Measurements from ENCODE around the gene SPEM3.

The SPEM3 gene

DNA sequence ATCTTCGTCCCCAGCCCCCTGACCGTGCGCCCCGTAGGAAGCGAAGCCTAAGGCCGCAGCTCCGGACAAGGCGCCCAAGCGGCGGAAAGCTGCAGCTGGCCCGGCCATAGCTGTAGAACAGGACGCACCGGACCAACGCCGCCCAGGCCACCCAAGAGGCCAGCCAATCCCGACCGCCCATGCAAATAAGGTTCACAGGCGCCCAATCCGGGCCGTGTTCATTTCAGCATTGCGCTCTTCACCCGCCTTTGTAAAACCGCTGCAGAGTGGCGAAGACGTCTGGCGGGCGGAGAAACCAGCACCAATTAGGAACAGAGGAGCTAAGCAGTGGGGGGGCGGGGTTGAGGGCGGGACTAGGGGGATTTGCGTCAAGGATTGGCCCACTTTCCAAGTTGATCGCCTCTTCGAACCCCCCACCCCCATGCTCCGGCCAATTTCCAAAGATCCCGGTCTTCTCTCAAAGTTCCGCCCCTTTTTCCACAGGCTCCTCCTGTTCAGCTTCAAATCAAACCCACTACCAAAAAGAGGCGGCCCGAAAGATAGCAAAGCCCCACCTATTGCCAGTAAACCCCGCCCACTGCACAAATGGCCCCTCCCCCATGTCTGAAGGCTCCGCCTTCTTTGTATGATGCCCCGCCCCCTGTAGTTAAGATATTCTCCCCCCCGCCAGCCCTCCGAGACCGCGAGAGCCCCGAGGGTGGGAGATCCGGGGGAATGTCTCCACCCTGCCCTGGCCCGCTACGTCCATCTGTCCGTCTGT lies 24.5 kb upstream of the SPEM3 start, which contains the start of gene TMEM256:
Gene TMEM256 (minus strand): TSS at position 121 of the 760 bp plus-strand sequence. CDS start 13 bp downstream, at position 108.
- H3K4me3 ChIP-seq (ENCODE audit: low read depth, low read length), result peak within 1 kb of the TSS; percentile 69

DNA sequence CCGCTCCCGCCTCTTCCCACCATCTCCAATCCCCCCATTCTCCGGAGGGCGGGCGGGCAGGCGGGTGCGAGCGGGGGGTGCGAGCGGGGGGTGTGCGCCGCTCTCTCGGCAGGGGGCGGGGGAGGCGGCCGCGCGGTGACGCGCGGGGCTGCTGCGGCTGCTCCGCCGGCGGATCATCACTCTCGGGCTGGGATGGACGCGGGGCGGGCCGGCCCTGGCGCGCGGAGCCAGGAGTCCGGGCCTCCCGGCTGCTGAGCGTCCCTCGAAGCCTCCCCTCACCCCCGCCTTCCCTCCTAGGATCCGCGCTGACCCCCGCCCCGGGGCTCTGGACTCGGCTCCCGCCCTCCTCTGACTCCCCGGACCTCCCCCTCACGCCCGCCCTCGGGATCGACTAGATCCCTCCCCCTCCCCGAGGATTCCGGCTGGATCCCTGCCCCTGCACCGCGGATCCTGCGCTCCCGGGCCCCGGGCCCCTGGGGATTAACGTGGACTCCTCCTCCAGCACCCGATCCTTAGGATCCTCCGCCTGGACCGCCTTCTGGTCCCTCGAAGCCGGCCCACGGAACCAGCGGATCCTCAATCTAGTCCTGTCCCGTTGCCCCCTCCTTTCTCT lies 23.8 kb upstream of the SPEM3 start:
- peak overlapping the region; percentile 69 for H3K4me3 ChIP-seq (ENCODE audit: low read depth, low read length)

DNA sequence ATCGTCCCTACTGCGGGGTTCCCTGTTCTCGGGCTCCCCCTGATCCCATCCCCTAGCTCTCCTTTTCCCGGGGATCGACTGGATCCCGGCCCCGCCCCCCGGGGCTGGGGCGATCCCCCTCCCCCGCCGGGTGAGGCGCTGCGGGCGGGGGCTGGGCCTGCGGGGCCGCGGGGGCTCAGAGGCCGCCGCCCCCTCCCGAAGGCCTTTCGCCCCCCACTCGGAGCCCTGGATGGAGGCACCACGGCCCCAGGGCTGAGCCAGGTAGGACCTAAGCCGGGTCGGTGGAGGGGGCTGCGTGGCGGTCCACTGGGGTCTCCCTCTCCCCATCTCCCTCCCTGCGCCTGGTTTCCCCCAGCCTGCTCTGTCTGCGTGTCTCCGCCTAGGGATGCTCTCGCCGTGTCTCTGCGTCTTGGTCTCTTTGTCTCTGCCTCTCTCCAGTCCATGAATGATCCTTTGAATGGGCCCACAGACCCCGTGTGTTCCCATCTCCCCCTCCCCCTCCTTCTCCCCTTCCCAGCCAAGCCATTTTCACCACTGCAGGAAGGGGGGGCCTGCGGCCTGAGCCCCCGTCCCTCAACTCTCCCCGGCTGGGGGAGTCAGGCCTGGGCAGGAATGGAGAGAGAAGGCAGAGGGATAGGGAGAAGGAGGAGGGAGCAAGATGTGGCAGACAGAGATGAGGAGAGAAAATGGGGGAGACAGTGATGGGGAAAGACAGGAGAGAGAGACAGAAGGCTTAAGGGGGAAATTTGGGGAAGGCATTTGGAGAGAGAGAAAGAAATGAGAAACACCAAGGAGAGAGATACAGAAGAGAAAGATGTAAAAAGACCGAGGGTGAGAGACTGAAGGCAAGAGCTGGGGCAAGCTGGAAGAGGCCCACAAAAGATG lies 23.1 kb upstream of the SPEM3 start:
- peak overlapping the region; percentile 69 for H3K4me3 ChIP-seq (ENCODE audit: low read depth, low read length)

DNA sequence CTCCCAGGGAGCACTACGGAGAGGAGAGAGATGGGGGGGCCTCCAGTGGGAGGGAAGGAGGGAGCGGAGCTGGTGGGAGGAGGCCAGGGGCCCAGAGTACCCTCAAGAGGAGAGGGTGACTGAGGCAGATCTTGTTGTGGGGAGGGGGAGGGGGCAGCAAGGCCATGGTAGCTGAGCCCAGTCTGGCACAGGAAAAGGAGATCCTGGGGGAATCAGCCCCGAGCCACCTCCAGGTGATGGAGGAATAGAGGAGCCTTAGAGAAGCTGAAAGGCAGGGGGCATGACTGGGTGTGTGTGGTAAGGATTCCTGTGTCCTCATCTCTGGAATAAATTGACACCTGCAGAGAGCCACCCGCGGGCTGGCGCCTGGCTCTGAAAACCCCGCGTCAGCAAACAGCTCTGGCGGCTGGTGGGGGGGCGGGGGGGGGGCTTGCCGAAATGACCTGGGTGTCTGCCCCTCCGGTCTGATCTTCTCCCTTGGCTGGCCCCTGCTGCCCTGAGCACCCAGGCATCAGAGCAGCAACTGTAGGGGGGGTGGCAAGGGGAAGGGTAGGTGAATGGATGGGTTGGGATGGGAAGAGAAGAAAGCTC lies 22.3 kb upstream of the SPEM3 start:
- peak overlapping the region; percentile 69 for H3K4me3 ChIP-seq (ENCODE audit: low read depth, low read length)

DNA sequence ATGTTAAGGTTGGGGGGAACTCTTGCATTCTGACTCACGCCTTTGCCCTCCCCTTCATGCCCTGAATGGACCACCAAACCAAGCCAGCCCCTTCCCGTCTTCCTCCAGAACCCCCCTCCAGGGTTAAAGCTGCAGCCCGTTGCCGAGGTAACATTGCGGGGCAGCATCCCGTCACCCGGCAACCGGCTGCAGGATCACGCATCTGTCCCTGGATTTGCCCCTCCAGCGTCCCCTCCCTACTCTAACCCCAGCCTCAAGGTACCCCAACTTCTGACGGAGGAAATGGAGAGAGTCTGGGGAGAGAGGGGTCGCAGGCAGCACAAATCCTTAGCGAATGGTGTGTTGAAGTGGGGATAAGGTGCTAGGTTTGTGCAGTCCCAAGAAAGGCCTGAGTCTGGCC lies 21.6 kb upstream of the SPEM3 start:
- H3K4me3 ChIP-seq (ENCODE audit: low read depth, low read length), result no peak overlapping the region

DNA sequence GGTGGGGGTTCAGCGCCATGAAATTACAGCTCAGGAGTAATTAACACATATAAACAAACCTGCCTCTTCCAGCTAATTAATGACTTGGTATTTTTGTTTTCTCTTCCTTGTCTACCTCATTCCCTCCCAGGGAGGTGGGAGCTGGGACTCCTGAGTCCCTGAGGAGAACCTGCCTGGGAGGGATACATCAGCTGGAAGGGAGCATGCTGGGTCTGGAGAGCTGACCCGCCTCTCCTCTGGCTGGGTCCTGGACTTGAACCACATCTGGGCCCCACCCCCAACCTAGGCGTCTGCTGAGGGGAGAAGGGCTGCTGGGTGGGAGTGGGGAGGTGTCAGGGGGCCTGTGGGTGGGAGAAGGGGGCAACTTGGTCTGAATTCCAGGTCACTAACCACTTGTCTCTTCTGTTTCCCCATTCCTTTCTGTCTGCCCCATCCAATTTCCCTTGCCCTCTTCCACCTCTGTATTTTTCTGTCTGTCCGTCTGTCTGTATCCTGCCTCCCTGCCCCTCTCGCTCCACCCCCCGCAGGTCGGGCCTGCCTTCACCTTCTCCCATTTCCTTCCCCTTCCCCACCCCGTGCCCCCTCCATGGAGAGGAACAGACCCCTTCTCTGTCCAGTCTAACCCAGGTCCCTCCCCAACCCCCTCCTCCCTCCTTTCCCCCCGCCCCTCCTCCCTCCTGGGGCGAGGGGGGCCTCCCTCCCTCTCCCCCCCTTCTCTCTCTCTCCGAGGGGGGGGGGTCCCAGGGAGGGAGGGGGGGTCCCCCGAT lies 21.0 kb upstream of the SPEM3 start, which contains the start of gene NLGN2:
Gene NLGN2 (plus strand): TSS at position 361 of the 767 bp plus-strand sequence. CDS start 411 bp downstream, outside the sequence.
- peak within 1 kb of the TSS; percentile 18 for H3K4me3 ChIP-seq (ENCODE audit: low read depth, low read length)

DNA sequence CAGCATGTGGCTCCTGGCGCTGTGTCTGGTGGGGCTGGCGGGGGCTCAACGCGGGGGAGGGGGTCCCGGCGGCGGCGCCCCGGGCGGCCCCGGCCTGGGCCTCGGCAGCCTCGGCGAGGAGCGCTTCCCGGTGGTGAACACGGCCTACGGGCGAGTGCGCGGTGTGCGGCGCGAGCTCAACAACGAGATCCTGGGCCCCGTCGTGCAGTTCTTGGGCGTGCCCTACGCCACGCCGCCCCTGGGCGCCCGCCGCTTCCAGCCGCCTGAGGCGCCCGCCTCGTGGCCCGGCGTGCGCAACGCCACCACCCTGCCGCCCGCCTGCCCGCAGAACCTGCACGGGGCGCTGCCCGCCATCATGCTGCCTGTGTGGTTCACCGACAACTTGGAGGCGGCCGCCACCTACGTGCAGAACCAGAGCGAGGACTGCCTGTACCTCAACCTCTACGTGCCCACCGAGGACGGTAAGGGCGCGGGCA lies 20.4 kb upstream of the SPEM3 start:
- H3K4me3 ChIP-seq (ENCODE audit: low read depth, low read length), result peak overlapping the region; percentile 18

DNA sequence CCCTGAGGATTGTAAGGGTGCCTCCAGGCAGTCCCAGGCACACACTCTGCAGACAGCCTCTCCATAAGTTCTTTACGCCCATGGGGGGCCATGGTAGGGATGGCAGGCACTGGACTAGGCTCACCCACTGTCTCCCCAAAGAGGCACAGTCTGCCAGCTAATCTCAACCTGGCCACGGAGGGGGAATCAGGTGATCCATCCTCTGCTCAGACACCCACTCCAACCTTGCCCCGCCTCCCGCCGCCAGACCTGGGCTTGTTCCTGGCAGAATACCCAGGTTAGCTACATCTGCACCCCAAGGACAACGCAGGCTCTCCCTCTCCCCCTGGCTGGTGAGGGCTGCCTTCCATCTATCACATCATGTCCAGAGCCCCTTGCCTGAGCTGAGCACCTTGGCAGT lies 19.8 kb upstream of the SPEM3 start:
- no peak overlapping the region for H3K4me3 ChIP-seq (ENCODE audit: low read depth, low read length)

DNA sequence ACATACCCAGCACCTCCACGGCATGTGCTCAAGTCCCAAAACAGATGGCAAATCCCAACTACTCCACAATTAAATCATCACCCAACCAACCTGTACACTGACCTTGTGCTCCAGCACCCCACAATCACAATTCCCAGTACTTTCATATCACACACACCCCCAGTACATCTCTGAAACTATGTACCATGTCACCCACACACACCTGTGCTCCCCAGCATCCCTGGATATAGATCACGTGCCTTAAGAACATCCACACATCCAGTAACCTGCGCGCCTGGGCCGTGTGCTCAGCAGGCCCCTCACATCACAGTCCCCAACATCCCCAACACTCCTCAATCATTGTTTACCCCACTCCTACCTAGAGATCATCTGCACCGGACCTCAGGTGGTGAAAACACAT lies 18.9 kb upstream of the SPEM3 start:
- H3K4me3 ChIP-seq (ENCODE audit: low read depth, low read length), result no peak overlapping the region

DNA sequence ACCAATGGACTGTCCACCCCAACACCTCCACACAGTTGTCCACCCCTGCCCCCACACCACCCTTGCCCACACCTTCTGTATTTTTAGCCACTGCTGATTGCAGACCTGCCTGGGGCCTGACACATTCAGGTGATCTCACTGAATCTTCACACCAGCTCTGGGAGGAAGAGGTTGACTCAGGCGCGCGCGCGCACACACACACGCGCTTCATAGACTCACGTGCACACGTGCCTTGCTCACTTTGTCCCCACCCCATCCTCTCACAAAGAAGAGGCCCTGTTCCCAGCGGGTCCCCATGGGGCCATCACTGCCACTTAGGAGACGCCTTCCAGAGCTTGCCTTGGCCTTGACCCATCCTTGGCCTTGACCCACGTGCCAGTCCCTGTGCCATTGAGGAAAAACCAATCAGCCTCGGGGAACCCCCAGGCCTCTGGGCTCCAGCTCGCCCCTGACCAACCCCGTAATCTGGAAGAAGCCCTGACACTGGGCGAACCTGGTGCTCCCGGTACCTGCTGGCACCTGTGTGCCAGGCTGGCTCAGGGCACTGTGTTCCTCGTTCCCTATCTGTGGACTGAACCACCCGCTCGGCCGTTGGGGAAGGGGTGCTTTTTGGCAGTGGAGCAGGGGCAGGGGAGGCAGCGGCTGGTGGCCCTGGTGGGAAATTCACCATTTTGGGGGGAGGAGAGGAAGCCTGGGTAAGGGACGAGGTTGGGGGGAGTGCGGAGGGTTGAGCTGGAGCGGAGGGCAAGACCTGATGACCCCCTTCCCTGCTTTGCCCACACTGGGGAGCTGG lies 17.8 kb upstream of the SPEM3 start:
- H3K4me3 ChIP-seq (ENCODE audit: low read depth, low read length), result no peak overlapping the region

DNA sequence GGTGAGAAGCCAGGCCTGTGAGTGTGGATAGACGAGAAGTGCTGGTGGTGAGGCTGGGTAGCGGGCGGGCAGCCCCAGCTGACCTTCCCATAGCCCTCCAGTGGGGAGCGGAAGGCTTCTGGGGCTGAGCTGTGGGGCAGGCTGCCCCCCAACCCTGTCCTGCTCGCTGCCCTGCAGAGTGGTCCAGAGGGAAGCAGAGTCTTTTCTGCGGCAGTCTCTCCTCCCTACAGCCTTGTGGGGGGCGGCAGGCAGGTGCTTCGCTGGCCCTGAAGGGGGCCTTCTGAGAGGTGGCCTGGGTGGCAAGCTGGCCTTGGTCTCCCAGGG lies 17.3 kb upstream of the SPEM3 start:
- no peak overlapping the region for H3K4me3 ChIP-seq (ENCODE audit: low read depth, low read length)

DNA sequence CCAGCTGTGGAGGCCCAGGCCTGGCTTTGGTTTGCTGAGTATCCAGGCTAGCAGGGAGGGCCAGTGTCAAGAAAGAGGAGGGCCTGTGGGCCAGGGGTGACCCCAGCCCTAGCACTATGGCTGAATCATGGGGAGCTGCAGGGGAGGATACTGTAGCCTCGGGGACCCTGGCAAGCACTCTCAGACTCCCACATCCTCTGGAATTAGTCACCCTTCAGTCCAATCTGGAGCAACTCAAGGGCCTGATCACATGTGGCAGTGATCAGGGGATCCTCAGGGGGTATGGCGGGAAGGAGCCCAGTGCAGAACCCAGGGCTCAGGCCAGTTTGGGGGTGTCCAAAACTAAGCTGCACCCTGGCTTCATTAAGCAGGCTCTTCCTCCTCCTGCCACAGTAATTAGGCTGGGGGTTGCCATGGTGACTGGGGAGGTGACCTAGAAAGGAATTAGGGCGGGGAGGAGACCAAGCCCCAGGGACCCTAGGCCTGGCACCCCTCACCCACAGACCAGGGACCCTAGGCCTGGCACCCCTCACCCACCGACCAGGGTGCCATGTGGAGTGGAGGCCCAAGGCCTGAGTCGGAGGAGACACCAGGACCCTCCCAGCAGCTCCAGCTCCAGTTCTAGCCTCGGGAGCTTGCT lies 15.2 kb upstream of the SPEM3 start:
- no peak overlapping the region for H3K4me3 ChIP-seq (ENCODE audit: low read depth, low read length)

DNA sequence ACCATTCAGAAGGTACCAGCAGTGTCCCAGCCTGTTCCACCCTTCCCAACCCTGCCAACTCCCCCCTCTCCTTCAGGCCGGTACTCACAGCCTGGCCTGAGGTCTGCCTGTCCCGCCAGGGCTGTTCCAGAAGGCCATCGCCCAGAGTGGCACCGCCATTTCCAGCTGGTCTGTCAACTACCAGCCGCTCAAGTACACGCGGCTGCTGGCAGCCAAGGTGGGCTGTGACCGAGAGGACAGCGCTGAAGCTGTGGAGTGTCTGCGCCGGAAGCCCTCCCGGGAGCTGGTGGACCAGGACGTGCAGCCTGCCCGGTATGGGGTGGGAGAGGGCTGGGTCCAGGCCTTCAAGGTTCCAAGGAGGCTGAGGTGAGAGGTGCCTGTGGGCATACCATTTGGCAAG lies 13.8 kb upstream of the SPEM3 start:
- no peak overlapping the region for H3K4me3 ChIP-seq (ENCODE audit: low read depth, low read length)

DNA sequence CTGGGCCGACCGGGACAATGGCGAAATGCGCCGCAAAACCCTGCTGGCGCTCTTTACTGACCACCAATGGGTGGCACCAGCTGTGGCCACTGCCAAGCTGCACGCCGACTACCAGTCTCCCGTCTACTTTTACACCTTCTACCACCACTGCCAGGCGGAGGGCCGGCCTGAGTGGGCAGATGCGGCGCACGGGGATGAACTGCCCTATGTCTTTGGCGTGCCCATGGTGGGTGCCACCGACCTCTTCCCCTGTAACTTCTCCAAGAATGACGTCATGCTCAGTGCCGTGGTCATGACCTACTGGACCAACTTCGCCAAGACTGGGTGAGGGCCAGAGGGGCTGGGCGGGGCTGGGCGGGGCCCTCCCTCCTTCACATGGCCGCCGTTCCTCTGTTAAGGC lies 12.9 kb upstream of the SPEM3 start:
- no peak overlapping the region for H3K4me3 ChIP-seq (ENCODE audit: low read depth, low read length)

DNA sequence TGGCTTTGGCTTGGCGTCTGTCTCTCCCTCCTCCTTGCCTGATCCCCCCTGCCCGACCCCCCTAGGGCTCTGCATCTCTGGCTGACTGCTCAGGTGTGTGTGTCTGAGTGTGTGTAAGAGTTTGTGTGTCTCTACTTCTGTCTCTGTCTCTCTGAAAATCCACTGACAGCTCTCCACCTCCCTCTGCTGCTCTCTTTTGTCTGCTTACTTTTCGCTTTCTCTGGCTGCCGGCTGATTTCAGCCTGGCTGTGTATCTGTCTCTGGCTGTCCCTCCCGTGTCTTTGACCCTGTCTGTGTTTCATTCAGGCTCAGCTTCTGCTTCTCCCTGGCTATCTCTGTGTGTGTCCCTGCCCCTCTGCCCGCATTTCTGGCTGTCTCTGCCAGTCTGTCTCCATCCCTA lies 12.3 kb upstream of the SPEM3 start:
- H3K4me3 ChIP-seq (ENCODE audit: low read depth, low read length), result no peak overlapping the region

DNA sequence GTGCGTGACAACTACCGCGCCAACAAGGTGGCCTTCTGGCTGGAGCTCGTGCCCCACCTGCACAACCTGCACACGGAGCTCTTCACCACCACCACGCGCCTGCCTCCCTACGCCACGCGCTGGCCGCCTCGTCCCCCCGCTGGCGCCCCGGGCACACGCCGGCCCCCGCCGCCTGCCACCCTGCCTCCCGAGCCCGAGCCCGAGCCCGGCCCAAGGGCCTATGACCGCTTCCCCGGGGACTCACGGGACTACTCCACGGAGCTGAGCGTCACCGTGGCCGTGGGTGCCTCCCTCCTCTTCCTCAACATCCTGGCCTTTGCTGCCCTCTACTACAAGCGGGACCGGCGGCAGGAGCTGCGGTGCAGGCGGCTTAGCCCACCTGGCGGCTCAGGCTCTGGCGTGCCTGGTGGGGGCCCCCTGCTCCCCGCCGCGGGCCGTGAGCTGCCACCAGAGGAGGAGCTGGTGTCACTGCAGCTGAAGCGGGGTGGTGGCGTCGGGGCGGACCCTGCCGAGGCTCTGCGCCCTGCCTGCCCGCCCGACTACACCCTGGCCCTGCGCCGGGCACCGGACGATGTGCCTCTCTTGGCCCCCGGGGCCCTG lies 11.5 kb upstream of the SPEM3 start:
- no peak overlapping the region for H3K4me3 ChIP-seq (ENCODE audit: low read depth, low read length)

DNA sequence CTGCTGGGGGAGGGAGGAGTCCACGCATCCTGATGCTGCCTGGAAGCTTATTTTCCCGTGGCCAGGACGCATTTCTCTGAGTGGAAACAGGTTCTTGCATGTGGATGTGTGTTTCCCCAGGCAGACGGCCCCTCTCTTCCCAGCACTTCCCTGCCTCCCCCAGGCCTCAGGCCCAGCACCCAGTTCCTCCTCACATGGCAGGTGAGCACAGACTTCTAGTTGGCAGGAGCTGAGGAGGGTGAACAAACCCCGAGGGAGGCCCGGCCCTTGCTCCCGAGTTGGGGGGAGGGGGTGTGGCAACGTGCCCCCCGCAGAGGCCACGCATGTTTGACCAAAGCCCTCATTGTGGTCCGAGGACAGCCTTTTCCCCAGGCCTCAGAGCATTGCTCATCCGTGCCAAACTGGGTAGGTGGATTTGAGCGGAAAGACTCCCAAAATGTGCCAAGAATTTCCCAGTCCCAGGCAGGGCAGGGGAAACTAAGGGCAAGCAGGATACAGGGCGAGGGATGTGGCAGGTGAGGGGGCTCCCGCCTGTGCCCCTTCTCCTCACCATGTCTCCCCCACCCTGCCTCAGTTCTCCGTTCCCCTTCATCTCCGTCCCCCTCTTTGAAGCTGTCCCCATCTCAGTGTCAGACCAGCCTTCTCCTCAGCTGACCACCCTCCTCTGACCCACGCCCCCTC lies 10.0 kb upstream of the SPEM3 start:
- H3K4me3 ChIP-seq (ENCODE audit: low read depth, low read length), result no peak overlapping the region
